Stimulated activated CD4-positive, alpha-beta T cell treated with anti-CD3 and anti-CD28 coated beads, TNF-alpha, amount 100 ng/mL, for 4 hours (primary cell): ENCODE results near the gene HELB.
"Not testable (repeated sequence)": the region's sequence is repeated elsewhere in the genome, so short reads cannot be mapped to it uniquely, and the experiment has no call there.

Source experiments
- DNase-seq, 3 experiments: peaks; one replicate each; pipeline ENCODE4 v3.0.0-alpha.2; 2020; ENCODE audit warnings: low read depth in 3 of 3

The HELB gene

DNA sequence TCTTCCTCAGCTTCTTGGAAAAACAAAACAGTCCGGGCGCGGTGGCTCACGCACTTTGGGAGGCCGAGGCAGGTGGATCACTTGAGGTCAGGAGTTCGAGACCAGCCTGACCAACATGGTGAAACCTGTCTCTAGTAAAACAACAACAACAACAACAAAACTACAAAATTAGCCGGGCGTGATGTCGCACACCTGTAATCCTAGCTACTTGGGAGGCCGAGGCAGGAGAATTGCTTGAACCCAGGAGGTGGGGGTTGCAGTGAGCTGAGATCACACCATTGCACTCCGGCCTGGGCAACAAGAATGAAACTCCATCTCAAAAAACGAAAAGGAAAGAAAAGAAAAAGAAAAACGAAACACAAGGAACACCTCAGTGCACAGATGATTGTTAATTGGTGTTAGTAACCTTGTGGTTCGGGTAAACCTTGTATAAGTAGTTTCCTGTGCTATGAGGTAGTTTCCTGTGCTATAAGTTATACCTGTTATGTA is 1.1 kb downstream of the HELB start:
- not testable (repeated sequence) for DNase-seq

DNA sequence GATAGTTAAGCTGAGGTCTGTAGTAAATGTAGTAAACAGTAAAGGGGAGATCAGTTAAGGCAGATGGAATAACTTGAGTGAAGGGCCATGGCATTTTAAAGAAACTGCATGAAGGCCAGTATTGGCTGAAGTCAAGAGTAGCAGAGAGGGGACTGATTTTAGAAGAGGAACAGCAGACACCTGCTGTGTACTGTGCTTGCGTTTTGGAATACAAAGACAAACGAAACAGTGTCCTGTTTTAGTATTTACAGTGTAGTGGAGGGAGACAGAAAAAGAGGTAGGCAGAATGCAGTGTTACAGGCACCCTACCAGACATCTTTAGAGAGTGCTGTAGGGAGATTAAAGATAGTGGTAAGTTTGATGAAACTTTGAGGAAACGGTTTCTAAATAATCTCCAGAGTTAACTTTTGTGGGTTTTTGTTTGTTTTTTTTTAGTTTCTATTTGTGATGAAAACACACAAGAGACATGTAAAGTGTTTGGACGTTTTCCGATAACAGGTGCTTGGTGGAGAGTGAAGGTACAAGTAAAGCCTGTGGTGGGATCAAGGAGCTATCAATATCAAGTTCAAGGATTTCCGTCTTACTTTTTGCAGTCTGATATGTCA is 2.1 kb downstream of the HELB start:
- no peak for DNase-seq

DNA sequence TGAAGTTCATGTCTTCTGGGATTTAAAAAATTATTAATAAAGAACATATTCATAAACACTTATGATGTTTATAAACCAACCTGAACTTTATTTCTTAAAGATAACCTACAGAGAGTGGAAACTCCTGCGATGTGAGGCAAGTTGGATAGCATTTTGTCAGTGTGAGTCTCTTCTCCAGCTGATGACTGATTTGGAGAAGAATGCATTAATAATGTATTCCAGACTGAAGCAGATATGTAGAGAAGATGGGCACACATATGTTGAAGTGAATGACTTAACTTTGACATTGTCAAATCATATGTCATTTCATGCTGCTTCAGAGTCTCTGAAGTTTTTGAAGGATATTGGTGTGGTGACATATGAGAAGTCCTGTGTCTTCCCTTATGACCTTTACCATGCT is 7.3 kb downstream of the HELB start:
- DNase-seq: no peak

DNA sequence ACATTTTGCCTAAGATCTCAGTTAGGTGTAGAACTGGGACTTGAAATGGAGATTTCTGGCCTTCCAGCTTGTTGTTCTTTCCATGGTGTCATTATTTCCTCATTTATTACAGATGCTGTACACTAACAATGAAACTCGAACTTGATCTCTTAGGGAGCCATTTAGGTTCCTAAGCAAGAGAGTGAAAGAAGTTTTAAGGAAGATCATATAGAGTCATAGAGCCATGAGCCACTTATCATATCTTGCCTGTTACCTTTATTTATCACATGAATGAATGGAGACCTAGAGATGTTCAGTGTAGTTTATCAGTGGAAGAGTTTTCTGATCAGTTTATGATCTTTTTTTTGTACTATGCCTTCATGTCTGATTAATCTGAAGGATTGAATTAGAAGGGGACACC is 9.9 kb downstream of the HELB start:
- no peak for DNase-seq

DNA sequence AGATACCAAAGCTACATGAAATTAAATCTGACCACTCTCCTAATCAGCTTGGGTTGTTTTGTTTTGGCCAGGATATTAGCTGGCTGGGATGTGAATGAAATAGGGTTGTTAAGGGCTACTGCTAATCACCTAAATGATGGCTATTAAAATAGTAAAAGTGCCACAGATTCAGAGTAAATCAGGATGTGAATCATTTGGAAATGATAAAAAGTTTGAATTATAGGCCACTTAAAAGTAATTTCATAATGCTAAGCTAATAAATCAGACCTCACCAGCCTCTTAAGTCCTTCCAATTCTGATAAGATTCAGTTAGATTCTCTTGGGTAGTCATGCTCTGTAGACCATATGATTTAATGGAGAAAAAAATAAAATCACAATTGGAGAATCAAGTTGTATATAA is 12.0 kb downstream of the HELB start:
- no peak for DNase-seq

DNA sequence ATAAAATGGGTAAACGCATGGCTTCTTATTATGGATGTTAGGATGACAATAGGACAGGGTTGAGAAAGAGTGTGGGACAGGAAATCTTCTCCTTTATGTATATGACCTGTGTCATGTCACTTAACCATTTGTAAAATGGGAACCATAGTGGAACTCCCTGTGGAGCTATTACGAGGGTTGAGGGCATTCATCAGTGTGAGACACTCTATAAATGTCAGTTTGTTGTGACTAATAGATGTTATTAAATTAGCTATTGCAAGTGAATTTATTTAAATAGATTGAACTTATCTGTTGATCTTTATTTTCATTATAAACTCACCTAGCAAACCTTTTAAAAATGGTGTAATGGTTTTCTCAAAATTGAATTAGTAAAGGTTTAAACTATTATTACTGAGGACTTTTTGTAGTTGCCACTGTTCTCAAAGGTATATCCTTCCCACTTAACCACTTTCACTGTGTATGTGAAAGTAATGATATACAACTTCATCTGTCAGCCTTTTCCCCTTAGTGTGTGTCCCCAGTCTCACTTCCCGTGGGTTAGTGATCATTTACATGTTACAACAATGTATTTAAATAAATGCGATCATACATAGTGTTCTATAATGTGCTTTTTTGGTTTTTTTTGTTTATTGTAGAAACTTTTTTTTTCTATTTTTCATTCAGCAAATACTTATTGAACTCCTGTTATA is 17.1 kb downstream of the HELB start:
- DNase-seq: no peak

DNA sequence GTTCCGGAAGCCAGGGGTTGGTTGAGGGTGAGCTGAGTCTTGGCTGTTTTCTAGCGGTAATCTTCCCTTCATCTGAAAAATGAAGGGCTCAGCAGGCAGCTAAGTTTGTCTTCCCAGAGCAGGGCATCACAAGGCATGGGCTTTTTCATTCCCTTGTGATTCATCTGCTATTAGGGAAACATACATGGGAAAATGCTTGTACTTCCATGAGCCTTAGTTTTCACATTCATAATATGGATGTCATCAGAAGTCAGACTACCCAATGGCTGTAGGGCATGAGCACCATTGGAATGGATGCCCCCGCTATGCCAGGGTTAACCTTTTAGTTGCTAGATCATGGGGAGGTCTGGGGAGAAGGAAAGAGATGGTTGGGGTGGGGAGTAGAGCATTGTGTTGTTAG is 18.7 kb downstream of the HELB start:
- DNase-seq: no peak

DNA sequence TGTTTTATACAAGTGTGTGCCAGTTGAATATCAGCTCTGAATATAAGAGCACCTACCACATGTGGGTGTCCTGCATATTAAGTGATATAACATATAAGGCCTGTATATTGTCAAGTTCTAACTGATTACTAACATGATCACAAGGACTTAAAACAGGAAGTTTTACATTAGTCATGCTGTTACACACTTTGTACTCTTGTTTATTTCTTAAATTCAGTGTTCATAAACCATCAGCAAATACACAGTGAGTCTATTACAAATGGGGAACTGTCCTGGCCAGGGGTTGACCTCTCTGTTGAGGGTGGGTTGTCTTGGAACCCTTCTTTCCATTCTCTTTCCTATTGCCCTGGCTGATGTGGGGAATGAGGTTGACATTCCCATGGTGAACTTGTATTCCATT is 19.1 kb downstream of the HELB start:
- no peak for DNase-seq

DNA sequence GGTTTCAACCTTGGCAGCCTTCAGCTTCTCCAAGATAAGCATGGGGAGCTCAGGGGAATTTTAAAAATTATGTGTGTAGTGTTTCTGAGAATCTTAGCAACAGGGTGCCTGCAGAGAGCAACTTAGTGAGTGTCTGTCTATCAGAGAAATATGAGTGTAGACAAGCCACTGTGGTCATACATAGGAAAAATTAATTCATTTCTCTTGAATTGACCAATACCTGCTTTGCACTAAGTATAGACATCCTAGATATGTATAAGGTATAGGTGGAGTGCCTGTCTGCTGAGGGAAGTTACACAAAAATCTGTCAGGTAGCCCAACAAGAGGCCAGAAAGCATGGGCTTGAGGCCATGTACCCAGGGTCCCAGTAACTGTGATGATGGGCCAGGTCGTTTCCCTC is 20.7 kb downstream of the HELB start:
- DNase-seq: no peak

DNA sequence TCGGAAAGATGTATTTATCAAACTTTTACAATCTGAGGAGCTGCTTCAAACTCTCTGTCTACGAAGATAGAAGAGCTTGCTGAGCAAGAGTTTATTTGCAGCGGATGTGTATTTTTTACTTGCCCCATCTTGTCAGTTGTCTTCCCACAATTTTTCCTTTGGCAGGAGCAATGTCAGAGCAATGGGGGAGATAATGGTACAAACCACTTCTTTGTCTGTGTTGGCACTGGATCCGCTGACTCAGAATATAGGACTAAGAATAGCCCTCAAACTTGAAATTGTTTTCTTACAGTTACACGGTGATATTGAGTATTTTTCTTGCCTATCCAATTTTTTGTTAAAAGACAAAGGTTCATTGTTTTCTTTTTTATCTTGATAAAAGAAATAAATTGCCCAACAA is 27.6 kb downstream of the HELB start:
- DNase-seq: no peak

DNA sequence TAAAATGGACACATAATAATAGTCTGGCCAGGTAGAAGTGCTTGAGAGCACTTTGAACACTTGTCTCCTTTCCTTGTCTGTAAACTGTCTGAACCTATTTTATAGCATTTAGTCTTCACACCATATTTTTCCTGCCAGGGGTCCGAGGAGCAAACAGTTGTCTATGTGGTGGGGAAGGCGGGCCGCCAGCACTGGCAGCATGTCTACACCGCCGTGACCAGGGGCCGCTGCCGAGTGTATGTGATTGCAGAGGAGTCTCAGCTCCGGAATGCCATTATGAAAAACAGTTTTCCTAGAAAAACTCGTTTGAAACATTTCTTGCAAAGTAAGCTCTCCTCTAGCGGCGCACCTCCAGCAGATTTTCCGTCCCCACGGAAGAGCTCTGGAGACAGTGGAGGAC is 28.7 kb downstream of the HELB start:
- no peak for DNase-seq

DNA sequence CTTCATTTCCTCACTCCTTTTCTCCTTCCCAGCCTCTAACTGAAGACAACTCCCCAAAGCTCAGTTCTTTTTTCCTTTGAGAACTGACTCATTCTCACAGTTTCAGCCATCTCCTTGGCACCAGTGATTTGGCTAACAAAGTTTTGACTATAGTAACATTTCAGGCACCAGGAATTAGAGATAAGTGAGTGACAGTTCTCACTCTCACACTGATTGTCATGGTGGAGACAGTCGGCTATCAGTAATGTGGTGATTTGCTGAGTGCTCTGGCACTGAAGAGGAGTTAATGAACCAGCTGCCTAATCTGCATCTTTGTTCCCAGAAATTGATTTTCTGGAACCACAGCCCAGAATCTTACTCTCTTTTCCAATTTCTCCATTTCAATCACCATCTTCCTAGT is 29.5 kb downstream of the HELB start:
- no peak for DNase-seq

DNA sequence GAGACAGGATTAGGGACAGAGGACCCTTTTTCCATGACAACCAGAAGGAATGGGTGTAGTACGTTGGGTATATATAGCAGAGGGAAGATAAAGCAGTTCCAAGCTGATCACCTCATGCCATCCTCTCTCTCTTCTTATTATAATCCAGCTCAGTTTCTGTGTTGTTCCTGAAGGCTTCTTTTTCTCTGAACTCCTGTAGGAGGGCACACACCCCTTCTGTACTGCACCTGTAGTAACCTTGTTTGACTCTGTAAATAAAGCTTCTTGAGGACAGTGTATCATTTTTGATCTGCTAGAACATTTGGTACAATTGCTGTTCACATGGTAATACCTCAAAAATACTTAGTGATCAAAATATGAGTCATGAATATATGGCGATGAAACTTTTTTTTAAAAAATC is 33.5 kb downstream of the HELB start:
- DNase-seq: no peak

DNA sequence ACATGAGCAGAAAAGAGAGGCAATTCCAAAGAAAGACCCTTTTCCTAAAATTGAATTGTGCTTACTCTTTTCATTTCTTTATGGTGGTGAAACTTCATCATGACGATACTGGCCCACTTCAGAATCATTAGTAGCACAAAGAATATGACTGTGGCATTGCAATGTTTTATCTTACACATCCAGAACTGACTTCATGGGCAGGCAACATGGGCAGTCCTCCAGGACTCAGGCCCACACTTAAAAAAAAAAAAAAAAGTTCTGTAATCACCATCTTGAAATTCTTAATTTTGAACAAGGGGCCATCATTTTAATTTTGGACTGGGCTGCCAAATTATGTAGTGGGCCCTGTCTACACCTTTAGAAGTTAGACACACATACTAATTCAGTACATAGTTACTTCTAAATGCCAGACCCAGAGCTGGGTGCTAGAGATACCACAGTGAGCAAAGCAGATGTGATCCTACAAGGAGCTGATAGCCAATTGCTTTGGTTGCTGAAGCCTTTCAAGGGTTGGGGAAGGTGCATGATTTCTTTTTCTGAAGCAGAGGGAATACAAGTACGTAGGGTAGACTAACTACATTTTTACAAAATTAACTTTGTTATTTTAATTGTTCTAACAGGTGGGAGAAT is 35.2 kb downstream of the HELB start:
- DNase-seq: no peak

DNA sequence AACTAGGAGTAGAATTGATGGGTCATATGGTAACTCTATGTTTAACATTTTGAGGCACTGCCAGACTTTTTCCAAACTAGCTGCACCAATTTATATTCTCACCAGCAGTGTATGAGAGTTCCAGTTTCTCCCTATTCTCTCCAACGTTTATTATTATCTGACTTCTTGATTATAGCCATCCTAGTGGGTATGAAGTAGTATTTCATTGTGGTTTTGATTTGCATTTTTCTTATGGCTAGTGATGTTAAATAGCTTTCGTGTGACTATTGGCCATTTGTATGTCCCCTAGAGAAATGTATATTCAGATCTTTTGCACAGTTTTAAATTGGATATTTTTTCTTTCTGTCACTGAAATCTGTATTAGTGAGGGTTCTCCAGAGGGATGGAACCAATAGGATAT is 37.8 kb downstream of the HELB start:
- DNase-seq: no peak

DNA sequence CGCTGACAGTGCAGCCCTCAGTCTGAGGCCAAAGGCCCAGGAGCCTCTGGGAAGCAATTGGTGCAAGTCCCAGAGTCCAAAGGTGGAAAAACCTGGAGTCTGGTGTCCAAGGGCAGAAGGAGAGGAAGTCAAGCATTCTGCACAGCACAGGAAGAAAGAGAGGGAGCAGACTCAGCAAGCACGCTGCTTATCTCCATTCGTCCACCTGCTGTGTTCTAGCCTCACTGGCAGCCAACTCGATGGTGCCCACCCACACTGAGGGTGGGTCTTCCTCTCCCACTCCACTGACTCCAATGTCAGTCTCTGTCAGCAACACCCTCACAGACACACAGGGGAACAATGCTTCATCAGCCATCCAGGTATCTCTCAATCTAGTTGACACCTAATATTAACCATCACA is 38.8 kb downstream of the HELB start:
- DNase-seq: no peak

DNA sequence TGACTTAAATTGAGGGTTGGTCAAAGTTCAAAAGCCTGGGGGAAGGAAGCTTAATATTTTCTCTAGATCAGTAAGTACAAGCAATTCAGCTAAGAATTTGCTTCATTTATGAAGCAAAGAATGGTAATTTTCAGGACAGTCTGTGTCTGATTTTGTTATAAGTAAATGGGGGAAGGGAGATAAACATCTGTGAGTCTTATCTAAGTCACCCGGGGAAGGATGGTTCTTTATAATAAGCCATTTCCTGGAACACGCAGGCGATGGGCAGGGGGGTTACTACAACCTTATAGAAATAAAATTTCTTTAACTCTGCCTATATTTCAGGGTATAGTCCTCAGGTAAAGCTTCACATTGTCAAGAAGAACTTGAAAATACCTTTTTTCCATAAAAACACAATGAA is 42.9 kb downstream of the HELB start:
- DNase-seq: no peak

DNA sequence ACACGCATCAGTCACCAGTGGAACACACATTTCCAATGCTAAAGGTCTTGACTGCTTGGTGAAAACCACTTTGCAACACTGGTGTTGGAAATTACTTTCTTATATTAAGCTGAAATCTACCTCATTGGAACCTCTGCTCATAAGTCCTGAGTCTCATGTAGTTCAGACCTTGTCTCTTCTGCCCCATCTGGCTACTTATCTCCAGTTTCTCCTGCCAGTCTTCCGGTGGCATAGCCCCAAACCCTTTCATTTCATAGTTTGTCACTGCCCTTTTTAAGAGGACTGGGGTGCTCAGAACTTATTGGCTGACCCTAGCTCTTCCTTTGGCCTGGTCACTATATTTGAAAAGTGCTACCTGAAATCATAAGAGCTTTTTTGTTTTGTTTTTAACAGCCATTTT is 43.7 kb downstream of the HELB start:
- no peak for DNase-seq

DNA sequence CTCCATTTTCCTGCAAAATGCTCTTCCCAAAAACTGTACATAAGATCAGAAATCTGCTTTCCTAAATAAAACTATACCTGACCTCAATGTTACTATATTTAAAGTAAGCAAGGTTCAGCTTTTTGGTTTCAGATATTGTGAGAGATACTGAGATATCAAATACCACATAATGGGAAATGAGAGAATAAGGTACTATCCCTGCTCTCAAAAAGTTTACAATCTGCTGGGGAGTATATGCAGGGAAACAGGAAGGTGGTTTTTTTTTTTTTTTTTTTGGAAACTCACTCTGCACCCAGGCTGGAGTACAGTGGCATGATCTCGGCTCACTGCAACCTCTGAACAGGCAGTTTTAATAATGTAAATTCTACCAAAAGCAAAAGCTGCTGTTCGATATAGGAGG is 49.0 kb downstream of the HELB start:
- DNase-seq: no peak

DNA sequence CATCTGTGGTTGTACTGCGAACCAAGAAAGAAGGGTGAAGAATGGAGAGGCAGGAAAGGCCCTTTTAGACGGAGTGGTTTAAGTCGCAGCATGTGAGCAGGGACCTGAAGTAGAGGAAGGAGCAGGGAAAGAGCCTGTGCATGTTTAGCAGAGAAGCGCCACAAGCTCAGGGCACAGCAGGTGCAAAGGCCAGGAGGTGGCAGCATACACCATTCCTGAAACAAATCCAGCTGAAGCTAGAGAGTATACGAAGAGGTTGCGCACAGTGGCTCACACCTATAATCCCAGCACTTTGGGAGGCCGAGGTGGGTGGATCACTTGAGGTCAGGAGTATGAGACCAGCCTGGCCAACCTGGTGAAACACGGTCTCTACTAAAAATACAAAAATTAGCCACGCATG is 49.9 kb downstream of the HELB start:
- no peak for DNase-seq

DNA sequence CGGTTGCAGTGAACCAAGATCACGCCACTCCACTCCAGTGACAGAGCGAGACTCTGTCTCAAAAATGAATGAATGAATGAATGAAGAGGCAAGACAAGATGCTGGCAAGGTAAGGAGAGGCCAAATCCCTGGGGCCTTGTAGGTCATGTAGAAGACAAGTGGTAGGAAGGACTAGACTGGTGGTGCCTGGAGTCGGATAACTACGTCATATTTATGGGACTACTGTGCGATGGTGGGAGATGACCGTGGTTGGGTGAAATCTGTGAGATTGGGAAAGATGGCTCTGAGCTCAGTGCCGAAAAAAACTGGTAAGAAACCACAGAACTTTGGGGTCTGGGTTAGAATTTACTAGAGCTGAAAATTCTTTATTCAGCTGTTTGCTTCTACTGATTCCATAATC is 50.6 kb downstream of the HELB start:
- DNase-seq: no peak

DNA sequence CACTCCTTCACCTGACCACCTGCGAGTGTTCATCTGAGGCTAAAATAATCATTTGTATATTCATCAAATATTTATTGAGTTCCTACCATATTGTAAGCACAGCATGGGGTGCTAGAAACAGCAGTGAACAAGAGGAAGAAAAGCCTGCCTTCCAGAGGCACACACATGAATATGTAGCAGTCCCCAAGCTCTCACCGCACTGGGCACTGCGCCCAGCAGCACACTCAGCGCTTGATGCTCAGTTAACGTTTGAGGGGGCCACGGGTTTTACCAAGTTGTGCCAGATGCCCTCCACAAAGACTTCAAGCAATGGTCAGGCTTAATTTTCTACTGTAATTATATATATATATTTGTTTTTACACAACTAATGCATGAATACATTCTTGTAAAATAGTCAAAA is 52.0 kb downstream of the HELB start:
- no peak for DNase-seq

DNA sequence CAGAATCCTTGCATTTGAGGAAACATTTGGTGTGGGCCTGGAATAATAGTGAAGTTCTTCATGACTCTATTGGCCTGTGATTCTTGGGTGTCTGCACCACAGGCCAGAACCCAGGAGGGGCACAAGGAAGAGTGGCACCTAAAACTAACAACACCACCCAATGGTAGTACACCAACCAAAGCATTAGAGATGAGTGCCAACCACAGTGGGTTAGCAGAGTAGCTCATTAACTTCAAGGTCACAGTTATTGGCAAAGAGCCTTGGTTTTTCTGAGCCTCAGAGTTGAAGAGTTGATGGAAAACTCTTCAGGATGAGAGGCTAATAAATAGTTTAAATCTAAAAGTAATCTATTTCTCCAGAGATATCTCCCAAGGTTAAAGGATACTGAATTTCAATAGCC is 57.0 kb downstream of the HELB start:
- DNase-seq: no peak

DNA sequence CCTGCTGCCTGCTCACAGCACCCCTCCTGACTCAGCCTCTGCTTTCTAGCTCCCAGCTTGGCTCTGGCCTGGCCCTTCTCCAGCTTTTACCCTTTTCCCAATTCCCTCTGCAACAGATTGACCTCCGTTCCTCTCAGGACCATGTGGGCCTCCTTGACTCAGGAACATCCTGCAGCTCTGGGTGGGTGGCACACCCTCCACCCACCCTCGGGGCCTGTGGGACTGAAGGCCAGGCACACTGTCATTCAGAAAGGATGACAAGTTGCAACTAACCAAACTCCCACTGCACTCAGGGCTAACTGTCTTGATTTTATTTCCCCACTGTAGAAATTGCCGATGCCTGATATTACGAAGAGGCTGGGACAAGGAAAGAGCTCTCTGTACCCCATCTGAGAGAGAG is 59.4 kb downstream of the HELB start:
- DNase-seq: no peak
